C4-2B (cell line): ENCODE data around the gene SLC22A16.

Source experiments
- CTCF ChIP-seq: fragments of 450-650 bp; conservative IDR thresholded peaks from 2 replicates; pipeline ENCODE4 v1.5.1; 2017; ENCODE audit warnings: mild to moderate bottlenecking
- ZFX ChIP-seq: fragments of 450-650 bp; IDR thresholded peaks from 2 replicates; pipeline ENCODE4 v1.6.1; 2017

GRCh38 chr6:110378552-110378951 is 97.9 kb downstream of the SLC22A16 start:
- TF ChIP-seq CTCF (no peak), ZFX (no peak)
